ENCODE data around the gene ANKRD2. TPM values are rescaled to one million over a fixed set of nuclear protein-coding genes. Genes with fewer than 3 reads are reported as not detected.

ANKRD2 gene
- total and polyA plus RNA-seq, 4 donors, result 1.2 to 3.1 (median 3.0) TPM; not detected in 1

GRCh38 chr10:97547962-97548361, 24.6 kb upstream of the ANKRD2 start:
- H3K9me3 ChIP-seq (ENCODE audit: control insufficient read depth in 4 of 4, insufficient read depth in 3 of 4, low read length in 3 of 4), result no peaks in the 10 kb centered on the region
- WGBS, 2 donors, result 71 to 86% methylated on average over 4 of the region's 4 CpGs
- DNase-seq, result no peak

GRCh38 chr10:97548828-97549455, 23.6 kb upstream of the ANKRD2 start:
- TF ChIP-seq CTCF (IDR thresholded peaks at IDR 0.05; ENCODE audit: control extremely low read depth, extremely low read depth), result no peak
- H3K27me3 ChIP-seq (ENCODE audit: control insufficient read depth in 3 of 3, insufficient read depth in 3 of 3, low read length in 2 of 3), result no peaks in the 10 kb centered on the region
- no peak for DNase-seq
- H3K27ac ChIP-seq (ENCODE audit: low read depth in 1 of 2, low read length in 1 of 2), result peak overlapping the region in 1 of 2 donors; percentile 3
- 91 to 95% methylated on average over 13 of the region's 13 CpGs for WGBS, 2 donors
- H3K4me3 ChIP-seq, result no peak overlapping the region
- no peaks in the 10 kb centered on the region for H3K9me3 ChIP-seq (ENCODE audit: control insufficient read depth in 4 of 4, insufficient read depth in 3 of 4, low read length in 3 of 4)
- ATAC-seq (ENCODE audit: insufficient read depth, low FRiP score), result no peak
- H3K36me3 ChIP-seq (ENCODE audit: control insufficient read depth in 4 of 4, insufficient read depth in 4 of 4, low read length in 4 of 4), result no peaks in the 10 kb centered on the region
- no peak overlapping the region for H3K9ac ChIP-seq (ENCODE audit: insufficient read depth in 1 of 2, low read length in 2 of 2)
- H3K4me1 ChIP-seq (ENCODE audit: control insufficient read depth in 5 of 5, insufficient read depth in 5 of 5, low read length in 5 of 5), result peaks cover 0 to 15% (median 6%) of the 10 kb centered on the region in 5 donors

More at GRCh38 chr10:97547962-97548361, 24.6 kb upstream of the ANKRD2 start:
- TF ChIP-seq CTCF (IDR thresholded peaks at IDR 0.05; ENCODE audit: control extremely low read depth, extremely low read depth), result no peak
- H3K27ac ChIP-seq (ENCODE audit: low read depth in 1 of 2, low read length in 1 of 2), result no peak overlapping the region
- H3K27me3 ChIP-seq (ENCODE audit: control insufficient read depth in 3 of 3, insufficient read depth in 3 of 3, low read length in 2 of 3), result no peaks in the 10 kb centered on the region
- ATAC-seq (ENCODE audit: insufficient read depth, low FRiP score), result no peak
- peaks cover 0 to 15% (median 7%) of the 10 kb centered on the region in 5 donors for H3K4me1 ChIP-seq (ENCODE audit: control insufficient read depth in 5 of 5, insufficient read depth in 5 of 5, low read length in 5 of 5)
- H3K36me3 ChIP-seq (ENCODE audit: control insufficient read depth in 4 of 4, insufficient read depth in 4 of 4, low read length in 4 of 4), result no peaks in the 10 kb centered on the region
- no peak overlapping the region for H3K9ac ChIP-seq (ENCODE audit: insufficient read depth in 1 of 2, low read length in 2 of 2)
- no peak overlapping the region for H3K4me3 ChIP-seq

GRCh38 chr10:97549587-97550322, 22.8 kb upstream of the ANKRD2 start:
- Histone ChIP-seq H3K9me3 (ENCODE audit: control insufficient read depth in 4 of 4, insufficient read depth in 3 of 4, low read length in 3 of 4) (no peaks in the 10 kb centered on the region), H3K27ac (ENCODE audit: low read depth in 1 of 2, low read length in 1 of 2) (peak overlapping the region in 1 of 2 donors; percentile 3), H3K36me3 (ENCODE audit: control insufficient read depth in 4 of 4, insufficient read depth in 4 of 4, low read length in 4 of 4) (no peaks in the 10 kb centered on the region), H3K4me3 (no peak overlapping the region), H3K9ac (ENCODE audit: insufficient read depth in 1 of 2, low read length in 2 of 2) (no peak overlapping the region), H3K27me3 (ENCODE audit: control insufficient read depth in 3 of 3, insufficient read depth in 3 of 3, low read length in 2 of 3) (no peaks in the 10 kb centered on the region), H3K4me1 (ENCODE audit: control insufficient read depth in 5 of 5, insufficient read depth in 5 of 5, low read length in 5 of 5) (peaks cover 0 to 15% (median 6%) of the 10 kb centered on the region in 5 donors)
- DNase-seq (peak; percentile 17 to 51 (median 46)), ATAC-seq (ENCODE audit: insufficient read depth, low FRiP score) (no peak)
- no peak for TF ChIP-seq CTCF (IDR thresholded peaks at IDR 0.05; ENCODE audit: control extremely low read depth, extremely low read depth)
- WGBS, 2 donors, result 63 to 76% methylated on average over 13 of the region's 13 CpGs
